Astrocyte of the hippocampus (primary cell): ENCODE data around the gene AFG1L.
"Not testable (repeated sequence)": the region's sequence is repeated elsewhere in the genome, so short reads cannot be mapped to it uniquely, and the experiment has no call there.

Experiments
- DNase-seq: peaks from one replicate; pipeline ENCODE4 v3.0.0; 2011; ENCODE audit warnings: low read depth, low spot score

AFG1L gene

GRCh38 chr6:108288742-108289141 is 6.1 kb upstream of the AFG1L start:
- no peak for DNase-seq

DNA sequence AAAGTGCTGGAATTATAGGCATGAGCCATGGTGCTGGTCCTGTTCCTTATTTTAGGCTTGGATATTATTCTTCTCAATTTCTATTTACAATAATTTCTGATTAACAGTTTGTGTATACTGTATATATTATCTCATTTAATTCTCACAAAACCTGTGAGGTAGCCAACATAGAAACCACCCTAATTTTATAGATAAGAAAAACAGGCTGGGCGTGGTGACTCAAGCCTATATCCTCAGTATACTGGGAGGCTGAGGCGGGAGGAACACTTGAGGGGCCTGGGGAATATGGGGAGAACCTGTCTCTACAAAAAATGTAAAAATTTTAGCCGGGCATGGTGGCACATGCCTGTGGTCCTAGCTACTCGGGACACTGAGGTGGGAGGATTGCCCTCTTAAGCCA is 3.8 kb upstream of the AFG1L start:
- DNase-seq: no peak

DNA sequence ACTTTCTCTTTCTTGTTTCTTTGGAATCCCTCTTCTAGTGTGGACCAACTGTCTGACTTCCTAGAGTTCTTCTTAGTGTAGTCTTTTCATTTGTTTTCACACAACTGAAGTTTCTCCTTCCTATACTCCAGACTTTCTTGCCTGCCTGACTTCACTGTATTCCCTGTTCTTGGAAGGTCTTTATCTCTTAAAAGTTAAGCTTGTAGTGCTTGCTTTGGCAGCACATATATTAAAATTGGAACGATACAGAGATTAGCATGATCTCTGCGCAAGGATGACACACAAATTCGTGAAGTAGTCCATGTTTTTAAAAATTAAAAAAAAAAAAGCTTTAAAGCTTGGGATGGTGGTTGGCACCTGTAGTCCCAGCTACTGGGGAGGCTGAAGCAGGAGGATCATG is 2.3 kb upstream of the AFG1L start:
- DNase-seq: not testable (repeated sequence)

GRCh38 chr6:108293527-108294296 is 1.1 kb upstream of the AFG1L start:
- DNase-seq: no peak

DNA sequence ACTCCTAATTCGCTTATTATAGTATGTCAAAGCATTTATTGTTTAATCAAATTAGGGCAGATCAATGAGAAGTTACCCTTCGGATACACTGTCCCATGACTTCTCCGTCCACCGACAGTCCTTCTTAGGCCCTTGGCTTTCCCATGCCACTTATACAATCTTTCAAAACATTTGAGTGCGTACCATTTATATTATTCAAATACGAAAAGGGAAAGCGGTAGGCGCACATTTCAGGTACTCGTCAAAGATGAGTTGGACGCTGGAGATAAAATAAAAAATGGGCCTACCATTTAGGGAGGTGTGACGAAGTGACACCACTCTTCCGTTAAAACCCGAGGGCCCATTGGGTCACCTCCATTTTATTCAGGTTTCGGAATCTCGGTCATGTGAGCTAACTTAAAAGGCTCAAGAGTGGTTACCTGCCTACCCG is 542 bp upstream of the AFG1L start:
- no peak for DNase-seq

- no peak for DNase-seq
Observed at GRCh38 chr6:108295676-108296075, 822 bp downstream of the AFG1L start.

- DNase-seq: no peak
Observed at GRCh38 chr6:108302386-108302785, 7.5 kb downstream of the AFG1L start.

- DNase-seq: no peak
Observed at GRCh38 chr6:108304646-108305045, 9.8 kb downstream of the AFG1L start.

- not testable (repeated sequence) for DNase-seq
Observed at GRCh38 chr6:108308641-108309040, 13.8 kb downstream of the AFG1L start.

DNA sequence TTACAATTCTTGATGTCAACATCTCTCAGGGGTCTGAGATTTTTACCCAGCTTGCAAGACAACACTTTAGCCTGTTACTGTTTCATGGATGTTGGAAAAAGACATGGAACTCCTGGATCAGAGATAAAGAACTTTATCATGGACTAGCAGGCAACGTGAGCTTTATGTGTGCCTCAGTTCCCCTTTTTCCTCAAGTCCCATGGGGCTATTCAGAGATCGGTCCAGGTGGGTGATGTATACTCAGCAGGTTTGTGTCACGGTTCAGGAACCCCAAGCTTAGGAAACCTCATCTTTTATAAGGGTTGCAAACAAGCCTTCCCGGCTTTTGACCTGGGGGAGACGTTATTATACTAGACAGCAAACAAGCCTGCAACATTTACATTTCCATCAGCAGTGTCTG is 15.0 kb downstream of the AFG1L start:
- no peak for DNase-seq

DNA sequence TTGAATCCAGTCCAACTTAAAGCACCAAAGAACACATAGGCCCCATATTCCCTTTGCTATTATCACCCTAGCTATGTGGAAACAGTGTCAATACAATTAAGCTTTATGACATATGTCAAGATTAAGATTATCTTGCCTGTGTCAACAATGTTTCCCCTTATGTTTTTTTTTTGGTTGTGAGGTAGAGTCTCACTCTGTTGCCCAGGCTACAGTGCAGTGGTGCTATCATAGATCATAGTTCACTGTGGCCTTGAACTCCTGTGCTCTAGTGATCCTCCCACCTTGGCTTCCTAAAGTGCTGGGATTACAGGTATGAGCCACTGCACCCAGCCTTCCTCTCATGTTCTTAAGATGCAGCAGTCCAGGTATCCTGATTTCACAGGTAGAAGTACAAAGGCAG is 17.8 kb downstream of the AFG1L start:
- DNase-seq: no peak

DNA sequence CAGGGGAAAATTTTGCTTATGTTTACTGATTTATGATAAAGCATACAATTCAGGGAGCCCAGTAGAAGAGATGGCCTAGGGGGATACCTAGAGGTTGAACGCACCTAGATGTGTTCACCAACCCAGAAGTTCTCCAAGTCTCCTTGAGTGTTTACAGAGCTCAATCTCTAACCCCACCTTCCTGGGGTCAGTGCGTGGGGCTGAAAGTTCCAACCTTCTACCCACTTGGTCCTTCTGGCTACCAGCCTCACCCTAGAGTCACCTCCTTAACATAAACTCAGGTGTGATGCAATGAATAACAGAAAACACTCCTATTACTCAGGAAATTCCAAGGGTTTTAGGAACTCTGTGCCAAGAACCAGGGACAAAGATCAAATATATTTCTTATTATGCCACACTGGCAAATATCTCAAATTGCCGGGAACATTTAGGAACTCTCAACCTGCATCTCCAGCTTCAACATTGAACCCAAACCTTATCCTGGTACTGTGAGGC is 26.4 kb downstream of the AFG1L start:
- no peak for DNase-seq

DNA sequence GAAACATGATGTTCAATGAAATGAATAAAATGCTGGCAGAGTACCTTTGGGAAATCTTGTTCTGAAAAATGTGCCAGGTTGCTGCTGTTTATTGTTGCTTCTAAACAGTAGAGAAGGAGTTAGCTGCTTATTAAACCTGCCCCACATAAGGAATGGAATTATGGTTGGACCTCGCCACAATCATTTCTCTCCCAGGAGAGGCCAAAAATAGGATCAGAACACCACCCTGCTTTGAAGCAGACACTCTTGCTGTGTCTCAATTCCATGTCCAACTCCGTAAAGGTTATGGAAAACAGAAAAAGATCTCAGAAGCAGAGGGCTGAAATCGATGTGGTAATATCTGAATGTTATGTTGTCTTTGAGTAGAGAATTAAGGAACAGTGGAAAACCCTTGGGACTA is 27.9 kb downstream of the AFG1L start:
- DNase-seq: no peak

DNA sequence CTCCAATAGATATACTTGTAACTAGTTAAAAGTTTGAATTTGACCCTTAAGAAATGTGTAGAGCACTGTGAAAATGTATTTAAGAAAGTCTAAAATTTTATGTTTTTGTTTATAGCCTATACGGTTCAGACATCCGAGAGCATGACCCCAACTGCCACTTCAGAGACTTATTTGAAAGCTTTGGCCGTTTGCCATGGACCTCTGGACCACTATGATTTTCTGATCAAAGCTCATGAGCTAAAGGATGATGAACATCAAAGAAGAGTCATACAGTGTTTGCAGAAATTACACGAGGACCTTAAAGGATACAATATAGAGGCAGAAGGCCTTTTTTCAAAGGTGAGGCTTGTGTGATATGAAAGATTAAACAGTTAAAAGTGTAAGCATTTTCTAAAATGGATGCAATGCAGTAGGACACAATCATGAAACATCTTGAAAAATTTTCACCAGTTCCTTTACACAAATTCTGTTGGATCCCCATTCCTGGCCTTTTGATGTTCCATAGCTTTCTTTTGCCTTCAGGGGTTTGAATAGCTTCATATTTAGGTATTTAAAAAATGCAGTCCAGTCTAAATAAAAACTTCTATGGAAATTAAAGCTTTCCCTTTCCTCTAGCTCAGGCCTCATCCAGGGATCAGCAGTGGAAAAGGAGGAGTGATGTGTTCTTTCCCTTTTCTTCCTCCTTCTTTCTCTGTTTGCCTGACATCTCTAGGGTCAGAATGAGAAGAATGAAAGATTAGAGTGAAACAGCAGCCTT is 29.0 kb downstream of the AFG1L start:
- DNase-seq: no peak

- DNase-seq: not testable (repeated sequence)
Observed at GRCh38 chr6:108330221-108330785, 35.4 kb downstream of the AFG1L start.

DNA sequence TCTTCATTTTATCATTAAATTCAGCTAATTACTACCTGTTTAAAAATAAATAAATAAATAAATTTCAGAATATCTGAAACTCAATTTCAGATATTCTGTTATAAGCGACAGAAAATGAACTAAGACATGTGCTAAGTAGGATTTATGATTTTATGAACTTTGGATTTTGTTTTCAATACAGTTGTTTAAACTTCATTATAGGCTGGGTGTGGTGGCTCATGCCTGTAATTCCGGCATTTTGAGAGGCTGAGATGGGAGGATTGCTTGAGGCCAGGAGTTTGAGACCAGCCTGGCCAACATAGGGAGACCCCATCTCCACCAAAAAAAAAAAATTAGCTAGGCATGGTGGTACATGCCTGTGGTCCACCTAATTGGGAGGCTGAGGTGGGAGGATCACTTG is 36.0 kb downstream of the AFG1L start:
- no peak for DNase-seq

- no peak for DNase-seq
Observed at GRCh38 chr6:108331982-108332381, 37.1 kb downstream of the AFG1L start.

DNA sequence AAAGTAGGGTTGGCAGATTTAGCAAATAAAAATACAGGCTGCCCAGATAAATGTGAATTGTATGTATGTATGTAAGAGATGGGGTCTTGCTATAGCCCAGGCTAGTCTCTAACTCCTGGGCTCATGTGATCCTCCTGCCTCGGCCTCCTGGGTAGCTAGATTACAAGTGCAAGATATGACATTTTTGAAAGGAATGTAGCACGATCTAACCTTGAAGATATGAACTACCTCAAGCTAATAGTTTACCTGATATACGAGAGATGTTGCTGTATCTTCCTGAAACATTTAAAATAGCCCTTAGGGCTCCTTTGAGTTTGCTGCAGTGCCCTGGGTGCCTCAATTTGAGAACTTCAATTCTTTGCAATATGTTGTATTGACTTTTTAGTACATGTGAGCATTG is 42.1 kb downstream of the AFG1L start:
- DNase-seq: no peak

DNA sequence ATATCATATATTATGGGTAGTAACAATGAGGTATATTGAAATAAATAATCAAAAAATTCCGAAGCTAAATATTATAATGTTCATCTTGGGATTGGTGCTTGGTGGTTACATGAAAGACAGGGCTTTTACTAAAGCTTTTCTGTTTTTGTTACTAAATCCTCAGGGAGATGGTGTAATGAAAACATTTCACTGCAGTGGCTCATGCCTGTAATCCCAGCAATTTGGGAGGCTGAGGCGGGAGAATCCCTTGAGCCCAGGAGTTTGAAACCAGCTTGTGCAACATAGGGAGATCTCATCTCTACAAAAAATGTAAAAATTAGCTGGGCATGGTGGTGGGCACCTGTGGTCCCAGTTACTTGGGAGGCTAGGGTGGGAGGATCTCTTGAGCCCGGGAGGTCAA is 42.9 kb downstream of the AFG1L start:
- no peak for DNase-seq

DNA sequence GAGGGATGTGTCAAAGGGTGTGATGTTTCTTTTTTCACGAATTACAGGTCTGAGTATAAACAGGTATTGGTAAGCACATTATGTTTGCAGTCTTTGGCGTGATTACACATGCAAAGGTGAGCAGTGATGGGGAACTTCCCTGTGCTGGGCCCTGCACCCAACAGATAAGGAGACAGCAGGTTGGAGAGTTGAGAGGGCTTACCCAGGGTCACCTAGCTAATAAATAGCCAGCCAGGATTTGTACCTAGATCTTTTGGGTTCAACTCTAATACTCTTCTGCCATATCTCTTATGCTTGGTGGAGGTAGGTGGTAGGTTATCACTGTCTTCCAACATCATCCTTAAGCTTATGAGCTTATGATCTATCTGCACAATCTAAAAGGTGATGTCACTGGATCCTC is 46.5 kb downstream of the AFG1L start:
- no peak for DNase-seq

DNA sequence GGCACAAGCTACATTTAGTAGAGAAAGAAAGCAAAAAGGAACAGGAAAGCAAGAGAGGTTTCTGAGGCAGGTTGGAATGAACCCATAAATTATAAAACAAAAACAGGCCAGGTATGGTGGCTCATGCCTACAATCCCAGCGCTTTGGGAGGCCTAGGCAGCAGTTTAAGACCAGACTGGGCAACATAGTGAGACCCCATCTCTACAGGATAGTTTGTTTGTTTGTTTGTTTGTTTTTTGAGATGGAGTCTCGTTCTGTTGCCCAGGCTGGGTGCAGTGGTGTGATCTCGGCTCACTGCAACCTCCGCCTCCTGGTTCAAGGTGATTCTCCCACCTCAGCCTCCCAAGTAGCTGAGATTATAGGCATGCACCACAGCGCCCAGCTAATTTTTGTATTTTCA is 49.0 kb downstream of the AFG1L start:
- no peak for DNase-seq

DNA sequence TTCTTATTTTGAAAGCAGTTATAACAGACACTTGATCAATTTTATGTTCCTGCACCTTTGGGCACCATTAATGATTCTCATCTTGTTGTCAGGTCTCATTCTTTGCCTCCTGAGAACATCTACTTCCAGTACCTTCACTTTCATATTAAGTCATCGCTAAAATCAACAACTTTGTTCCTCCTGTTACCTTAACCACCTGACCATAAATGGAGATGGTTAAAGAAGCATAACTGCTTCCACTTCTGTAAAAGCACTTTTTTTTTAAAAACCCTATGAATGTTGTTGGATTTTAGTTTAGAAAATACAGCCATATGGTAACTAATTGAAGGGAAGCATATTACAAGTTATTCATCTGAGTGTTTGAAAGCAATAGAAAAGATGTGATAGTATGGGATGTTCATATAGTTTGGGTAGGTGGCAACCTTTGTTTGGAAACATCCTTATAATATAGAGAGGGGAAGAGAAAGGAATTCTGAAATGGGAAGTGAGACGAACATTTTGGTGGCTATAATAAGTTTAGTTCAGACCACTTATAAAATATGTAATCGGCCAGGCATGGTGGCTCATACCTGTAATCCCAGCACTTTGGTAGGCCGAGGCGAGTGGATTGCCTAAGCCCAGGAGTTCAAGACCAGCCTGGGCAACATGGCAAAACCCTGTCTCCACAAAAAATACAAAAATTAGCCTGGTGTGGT is 53.9 kb downstream of the AFG1L start:
- no peak for DNase-seq
